ENCODE data around the gene B4GALT1.

DNA sequence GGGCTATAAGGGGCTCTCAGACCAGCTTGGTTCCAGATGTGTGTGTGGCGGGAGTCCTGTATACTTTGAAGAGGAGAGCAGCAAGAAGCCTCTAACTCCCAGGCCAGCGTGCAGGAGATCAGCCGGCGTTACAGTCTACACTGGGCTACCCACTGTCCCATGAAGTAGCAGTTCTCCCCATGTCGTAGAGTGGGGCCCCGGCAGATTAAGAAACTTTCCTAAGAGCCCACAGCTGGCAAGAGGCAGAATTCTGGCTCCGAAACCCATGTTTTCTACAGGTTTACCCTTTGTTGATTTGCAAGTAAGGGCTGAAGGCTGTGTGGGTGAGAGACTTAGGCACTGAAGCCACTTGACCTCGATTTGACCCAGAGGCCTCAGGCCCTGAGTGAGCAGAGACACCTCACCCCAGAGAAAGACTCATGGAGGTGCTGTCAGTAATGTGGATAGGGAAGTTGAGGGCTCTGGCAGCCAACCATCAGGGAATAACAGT, 881 bp upstream of the B4GALT1 start:
- TF ChIP-seq, protein P1, sequence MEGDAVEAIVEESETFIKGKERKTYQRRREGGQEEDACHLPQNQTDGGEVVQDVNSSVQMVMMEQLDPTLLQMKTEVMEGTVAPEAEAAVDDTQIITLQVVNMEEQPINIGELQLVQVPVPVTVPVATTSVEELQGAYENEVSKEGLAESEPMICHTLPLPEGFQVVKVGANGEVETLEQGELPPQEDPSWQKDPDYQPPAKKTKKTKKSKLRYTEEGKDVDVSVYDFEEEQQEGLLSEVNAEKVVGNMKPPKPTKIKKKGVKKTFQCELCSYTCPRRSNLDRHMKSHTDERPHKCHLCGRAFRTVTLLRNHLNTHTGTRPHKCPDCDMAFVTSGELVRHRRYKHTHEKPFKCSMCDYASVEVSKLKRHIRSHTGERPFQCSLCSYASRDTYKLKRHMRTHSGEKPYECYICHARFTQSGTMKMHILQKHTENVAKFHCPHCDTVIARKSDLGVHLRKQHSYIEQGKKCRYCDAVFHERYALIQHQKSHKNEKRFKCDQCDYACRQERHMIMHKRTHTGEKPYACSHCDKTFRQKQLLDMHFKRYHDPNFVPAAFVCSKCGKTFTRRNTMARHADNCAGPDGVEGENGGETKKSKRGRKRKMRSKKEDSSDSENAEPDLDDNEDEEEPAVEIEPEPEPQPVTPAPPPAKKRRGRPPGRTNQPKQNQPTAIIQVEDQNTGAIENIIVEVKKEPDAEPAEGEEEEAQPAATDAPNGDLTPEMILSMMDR (conservative IDR thresholded peaks at IDR 0.05 in 1 of 2, IDR thresholded peaks at IDR 0.05 in 1 of 2; ENCODE audit: extremely low read depth in 1 of 2, insufficient read depth in 1 of 2, low read depth in 1 of 2, low read length in 2 of 2): no peak
- no peak for TF ChIP-seq EZH2 (IDR thresholded peaks at IDR 0.05; ENCODE audit: borderline replicate concordance, low read length)

Data from mammary epithelial cell (primary cell).